GM12865 (cell line): ENCODE measurements around the gene TMEM167B.
A peak's percentile ranks its signal among the peaks of the same experiment; 100 is the strongest.

Experiments used
- DNase-seq: peaks from one replicate; pipeline ENCODE4 v3.0.0; 2010; ENCODE audit warnings: low read depth
- H3K4me3 ChIP-seq: 2 replicates; pipeline ENCODE4 v1.5.1; 2011; ENCODE audit warnings: mild to moderate bottlenecking, low read depth, low read length, control low read depth
- TF ChIP-seq, protein P1 (sequence below): IDR thresholded peaks from 2 replicates; pipeline ENCODE4 v1.5.1; 2011; ENCODE audit warnings: low read length, control low read depth, low read depth, inconsistent platforms; ENCODE audit not compliant: insufficient read depth; ENCODE audit errors: missing control alignments

Gene TMEM167B

DNA sequence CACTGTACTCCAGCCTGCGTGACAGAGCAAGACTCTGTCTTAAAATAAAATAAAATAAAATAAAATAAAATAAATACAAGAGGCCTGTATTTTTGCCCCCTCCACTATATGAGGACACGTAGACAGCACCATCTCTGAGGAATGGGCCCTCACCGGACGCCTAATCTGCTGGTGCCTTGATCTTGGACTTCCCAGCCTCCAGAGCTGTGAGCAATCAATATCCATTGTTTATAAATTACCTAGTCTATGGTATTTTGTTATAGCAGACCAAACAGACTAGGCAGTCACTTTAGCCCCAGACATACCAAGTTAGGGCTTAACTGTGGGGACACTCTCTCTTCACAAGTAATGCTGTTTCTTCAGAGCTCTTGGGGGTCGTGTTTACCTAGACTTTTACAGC, 29.8 kb downstream of the TMEM167B start:
- H3K4me3 ChIP-seq, result no peak overlapping the region
- DNase-seq, result no peak
- TF ChIP-seq, protein P1, sequence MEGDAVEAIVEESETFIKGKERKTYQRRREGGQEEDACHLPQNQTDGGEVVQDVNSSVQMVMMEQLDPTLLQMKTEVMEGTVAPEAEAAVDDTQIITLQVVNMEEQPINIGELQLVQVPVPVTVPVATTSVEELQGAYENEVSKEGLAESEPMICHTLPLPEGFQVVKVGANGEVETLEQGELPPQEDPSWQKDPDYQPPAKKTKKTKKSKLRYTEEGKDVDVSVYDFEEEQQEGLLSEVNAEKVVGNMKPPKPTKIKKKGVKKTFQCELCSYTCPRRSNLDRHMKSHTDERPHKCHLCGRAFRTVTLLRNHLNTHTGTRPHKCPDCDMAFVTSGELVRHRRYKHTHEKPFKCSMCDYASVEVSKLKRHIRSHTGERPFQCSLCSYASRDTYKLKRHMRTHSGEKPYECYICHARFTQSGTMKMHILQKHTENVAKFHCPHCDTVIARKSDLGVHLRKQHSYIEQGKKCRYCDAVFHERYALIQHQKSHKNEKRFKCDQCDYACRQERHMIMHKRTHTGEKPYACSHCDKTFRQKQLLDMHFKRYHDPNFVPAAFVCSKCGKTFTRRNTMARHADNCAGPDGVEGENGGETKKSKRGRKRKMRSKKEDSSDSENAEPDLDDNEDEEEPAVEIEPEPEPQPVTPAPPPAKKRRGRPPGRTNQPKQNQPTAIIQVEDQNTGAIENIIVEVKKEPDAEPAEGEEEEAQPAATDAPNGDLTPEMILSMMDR, result no peak

DNA sequence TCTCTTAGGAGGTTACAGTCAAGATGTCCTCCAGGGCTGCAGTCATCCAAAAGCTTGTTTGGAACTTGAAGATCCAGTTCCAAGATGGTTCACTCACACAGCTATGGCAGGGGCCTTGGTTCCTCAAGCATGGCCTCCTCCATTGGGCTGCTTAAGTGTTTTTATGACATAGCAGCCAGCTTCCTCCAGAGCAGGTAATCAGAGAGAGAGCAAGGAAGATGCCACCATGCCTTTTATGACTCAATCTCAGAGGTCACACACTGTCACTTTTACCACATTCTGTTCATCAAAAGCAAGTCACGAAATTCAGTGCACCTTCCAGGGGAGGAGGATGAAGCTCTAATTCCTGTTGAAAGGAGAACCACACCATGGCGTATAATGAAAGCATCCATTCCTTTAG, 40.5 kb downstream of the TMEM167B start:
- peak; percentile 17 for DNase-seq
- no peak overlapping the region for H3K4me3 ChIP-seq
- TF ChIP-seq, protein P1, result no peak

DNA sequence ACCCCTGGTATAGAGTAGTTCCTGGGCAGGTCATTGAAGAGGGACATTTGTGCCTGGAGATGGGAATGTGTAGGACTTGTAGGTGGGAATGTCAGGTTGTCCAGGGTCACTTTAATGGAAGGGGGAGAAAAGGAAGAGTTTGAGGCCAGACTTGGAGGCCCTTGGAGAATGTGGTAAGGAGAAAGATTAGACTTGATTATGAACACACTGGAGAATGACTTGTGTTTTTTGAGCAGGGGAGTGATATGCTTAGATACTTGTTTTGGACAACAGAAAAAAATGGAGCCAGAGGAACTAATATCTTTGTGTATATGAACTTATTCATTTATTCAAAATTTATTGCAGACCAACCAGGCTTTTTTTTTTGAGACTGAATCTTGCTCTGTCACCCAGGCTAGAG, 41.2 kb downstream of the TMEM167B start:
- no peak overlapping the region for H3K4me3 ChIP-seq
- DNase-seq, result no peak
- TF ChIP-seq, protein P1, result no peak

DNA sequence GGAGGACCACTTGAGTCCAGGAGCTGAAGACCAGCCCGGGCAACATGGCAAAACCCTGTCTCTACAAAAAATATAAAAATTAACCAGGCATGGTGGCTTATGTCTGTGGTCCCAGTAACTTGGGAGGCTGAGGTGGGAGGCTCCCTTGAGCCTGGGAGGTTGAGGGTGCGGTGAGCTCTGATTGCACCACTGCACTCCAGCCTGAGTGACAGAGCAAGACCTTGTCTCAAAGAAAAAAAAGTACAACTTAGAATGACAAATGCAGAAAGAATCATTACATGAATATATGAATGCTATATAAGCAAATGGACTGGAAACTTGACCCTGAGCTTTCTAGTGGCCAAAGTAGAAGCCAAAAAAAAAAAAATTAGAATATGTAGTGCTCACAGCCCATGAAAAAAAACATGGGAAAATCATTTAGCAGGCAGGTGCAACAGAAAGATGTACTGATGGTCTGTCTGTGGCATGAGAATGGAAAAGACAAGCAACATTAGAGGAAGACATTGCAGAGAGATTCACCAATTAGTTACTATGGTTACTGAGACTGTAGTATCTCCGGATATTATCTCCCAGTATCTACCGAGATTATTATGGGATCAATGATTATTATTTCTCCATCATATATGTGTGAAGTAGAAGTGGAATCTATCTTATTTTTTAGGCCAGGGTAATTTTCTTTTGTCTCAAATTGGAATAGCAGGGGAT, 42.6 kb downstream of the TMEM167B start:
- DNase-seq, result no peak
- TF ChIP-seq, protein P1, result no peak
- H3K4me3 ChIP-seq, result no peak overlapping the region

DNA sequence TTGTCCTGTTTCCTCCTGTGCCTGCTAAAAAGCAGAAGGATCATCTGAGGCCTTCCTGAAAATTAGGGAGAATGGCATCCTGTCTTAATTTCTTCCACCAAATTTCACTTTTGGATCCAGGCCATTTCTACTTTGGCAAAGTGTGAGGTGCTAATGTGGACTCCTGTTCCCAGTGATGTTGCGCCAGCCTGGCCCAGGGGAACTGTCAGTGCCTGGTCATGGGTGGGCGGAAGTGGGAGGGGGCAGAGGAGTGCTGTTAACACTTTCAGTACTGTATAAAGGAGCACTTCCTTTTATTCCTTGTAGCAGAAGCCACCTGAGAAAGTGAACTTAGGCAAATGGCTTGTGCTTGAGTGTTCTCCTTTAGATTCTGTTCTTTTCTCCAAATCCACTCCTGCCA, 43.3 kb downstream of the TMEM167B start:
- H3K4me3 ChIP-seq, result no peak overlapping the region
- TF ChIP-seq, protein P1, result no peak
- no peak for DNase-seq

DNA sequence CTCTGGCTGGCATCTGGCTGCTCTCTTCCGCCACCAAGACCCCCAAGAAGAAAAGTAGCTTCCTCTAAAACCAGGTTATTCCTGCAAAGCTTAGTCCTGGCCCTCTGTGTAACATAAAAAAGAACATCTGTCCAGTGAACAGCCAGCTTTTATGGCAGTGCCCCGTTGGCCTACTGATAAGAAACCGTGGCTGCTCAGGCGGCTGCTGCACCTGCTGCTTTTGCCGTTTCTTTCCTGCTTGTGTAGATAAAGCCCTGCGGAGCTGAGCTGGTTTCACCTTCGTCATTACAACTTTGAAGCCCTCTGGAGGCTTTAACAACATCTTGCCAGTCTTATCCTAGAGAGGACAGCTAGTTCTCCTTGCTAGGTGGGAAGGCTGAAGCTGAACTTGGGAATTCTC, 43.9 kb downstream of the TMEM167B start:
- TF ChIP-seq, protein P1, result no peak
- no peak for DNase-seq
- H3K4me3 ChIP-seq, result no peak overlapping the region

DNA sequence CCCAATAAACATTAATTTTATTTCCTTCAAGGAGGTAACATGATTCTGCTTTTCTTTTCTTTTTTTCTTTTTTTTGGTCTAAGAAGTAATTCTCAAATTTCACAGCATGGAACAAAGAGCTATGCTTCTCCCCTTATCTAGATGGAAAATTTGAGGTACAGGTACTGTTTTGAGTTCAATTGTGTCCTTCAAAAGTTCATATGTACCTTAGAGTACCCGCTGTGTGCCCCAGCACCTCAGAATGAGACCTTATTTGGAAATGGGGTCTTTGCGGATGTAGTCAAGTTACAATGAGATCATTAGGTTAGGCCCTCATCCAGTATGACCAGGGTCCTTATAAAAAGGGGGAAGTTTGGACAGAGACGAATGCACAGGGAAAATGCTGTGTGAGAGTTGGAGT, 45.4 kb downstream of the TMEM167B start:
- no peak for DNase-seq
- TF ChIP-seq, protein P1, result no peak
- H3K4me3 ChIP-seq, result no peak overlapping the region
